Putamen (tissue), 1 donor: ENCODE measurements around the gene SHB.

Experiments
- DNase-seq: peaks from one replicate; pipeline ENCODE4 v3.0.0-alpha.2; 2016; ENCODE audit warnings: low spot score

The SHB gene

DNA sequence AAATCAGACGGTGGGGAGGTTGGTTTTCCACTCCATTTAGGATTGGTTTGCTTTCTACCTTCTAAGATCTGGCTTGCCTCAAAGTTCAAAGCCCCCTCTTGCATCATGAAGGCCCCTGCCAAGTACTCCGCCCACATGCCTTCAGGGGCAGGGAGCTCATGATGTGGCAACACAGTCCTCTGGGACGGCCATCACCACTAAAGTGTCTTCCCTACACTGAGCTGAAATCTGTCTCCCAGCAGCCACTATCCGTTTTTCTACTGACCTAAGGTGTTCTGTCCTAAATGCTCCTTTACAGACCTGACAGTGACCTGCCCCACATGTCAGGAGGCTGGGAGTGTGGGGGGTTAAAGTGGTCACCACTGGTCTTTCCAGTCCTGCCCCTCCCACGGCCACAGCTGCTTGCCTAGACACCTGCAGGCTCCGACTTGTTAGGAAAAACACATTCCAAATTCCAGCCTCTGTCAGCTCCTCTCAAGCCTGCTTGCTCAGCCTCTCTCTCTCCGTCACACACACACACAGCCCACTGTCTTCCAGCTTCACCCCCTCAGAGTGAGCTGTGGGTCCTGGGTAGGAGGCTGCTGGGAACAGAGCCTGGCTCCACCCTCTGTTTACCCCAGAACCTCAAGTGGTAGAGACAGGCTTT lies 44.9 kb downstream of the SHB start:
- peak; percentile 89 for DNase-seq

DNA sequence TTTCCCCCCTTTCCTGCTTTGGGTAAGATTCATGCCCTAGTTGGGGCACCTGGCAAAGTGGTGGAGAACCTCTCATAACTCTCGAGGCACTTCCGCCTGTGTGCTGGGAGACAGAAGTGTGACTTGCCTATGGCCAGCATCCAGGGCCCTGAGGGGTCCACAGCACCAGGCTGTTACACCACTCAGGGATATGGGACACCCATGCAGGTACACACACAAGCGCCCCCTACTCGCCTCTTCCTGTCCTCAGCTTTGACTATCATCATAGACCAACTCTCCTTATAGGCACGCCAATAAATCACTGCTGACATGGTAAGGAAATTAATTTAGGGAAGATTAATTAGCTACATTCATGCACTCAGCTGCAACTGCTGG lies 45.4 kb downstream of the SHB start:
- DNase-seq = no peak

DNA sequence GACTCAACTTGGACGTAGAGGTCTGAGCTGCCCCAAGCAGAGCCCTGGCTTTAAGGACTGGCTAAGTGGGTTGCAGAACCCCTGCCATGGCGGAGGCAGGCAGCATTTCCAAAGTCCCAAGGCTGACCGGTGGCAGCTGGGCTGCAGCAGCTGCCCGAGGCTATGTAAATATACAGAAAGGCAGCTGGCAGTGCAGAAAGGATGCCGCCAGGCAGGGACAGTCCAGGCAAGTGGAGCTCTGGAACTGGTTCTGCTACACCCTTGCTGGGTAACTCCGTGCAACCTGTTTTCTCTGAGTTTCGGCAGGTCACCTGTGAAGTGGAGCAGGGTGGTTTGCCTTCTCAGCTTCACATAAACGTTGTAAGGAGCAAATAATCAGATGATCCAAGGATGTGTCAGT lies 46.0 kb downstream of the SHB start:
- peak; percentile 75 for DNase-seq

DNA sequence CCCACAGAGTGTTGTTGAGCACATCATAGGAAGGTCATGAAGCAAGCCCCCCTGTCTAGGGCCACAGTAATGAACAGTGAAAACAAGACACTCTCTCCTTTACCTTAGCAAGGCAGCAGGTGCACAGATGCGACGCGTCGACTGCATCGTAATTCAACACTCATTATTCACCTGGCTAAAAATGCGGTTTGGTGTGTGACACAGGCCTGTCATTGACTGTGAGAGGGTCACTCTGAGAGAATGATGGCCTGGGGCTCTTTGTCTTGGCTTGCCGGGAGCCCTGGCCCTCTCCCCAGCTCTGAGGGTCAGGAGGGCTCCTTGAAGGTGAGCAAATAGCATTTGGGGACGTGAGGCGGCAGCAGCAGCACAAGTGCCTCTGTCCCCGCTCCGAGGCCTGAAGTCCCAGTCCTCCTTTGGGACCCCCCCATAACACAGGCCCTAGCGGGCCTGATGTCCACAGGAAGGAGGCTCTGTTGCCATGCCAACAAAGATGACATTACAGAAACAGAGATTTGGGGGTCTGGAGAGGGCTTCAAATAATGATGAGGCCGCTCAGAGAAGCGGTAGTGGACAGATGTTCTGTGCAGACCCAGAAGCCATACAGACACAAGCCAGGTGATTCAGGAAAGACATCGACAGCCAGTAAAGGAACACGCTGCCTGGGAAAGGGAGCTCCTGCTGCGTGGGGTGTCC lies 46.7 kb downstream of the SHB start:
- DNase-seq = no peak

DNA sequence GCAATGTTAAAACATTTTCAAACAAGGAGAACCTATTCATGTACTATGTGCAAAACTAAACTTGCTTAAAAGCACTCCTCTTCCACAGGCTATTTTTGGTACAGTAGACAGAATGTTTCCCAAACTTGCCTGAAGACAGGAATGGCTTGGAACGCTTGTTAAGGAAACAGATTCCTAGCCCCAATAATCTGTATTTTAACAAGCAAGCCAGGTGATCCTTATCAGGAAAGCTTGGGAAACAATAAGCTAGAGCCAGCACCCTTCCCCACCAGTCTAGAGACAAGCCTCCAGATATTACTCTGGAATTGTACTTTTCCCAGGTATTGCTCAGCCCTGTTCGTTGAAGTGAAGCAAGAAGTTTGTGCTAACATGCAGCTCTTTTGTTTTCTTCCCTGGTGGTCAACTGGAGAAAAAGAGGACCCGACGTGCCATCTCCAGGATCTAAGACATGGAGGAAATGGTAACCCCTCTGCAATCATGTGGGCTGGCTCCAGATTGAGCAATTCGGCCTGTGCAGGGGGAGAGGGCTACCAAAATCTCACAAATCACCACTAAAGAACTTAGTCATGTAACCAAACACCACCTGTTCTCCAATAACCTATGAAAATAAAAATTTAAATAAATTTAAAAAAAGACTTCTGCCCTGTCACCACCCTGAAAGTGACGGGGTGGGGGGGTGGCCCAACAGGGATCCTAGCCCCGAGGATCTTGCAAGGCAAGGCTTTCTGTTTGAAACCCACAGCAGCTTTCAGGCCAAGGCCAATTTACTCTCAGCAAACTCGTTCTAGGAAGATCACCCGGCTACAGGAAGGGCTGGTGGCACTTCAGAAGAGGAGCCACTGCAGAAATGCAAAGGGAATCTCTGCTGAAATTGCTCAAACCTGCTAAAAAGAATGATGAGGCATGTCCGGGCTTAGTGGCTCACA lies 48.6 kb downstream of the SHB start:
- DNase-seq = no peak

DNA sequence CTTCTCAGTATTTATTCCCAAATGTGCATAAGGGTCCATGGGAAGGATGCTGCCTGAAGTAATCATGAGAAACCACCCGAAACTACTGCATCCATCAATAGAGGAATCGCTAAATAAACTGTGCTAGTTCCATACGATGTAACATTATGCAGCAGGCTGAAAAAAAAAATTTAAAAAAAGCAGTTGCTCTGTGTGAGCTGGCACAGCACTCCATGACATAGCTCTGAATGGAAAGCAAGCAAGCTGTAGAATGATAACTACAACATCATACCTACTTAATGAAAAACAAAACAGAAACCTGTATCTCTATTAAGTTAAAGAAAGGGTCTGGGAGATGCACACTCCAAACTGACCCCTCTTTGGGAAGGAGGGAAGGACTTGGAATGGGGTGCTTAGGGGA lies 49.3 kb downstream of the SHB start:
- no peak for DNase-seq

DNA sequence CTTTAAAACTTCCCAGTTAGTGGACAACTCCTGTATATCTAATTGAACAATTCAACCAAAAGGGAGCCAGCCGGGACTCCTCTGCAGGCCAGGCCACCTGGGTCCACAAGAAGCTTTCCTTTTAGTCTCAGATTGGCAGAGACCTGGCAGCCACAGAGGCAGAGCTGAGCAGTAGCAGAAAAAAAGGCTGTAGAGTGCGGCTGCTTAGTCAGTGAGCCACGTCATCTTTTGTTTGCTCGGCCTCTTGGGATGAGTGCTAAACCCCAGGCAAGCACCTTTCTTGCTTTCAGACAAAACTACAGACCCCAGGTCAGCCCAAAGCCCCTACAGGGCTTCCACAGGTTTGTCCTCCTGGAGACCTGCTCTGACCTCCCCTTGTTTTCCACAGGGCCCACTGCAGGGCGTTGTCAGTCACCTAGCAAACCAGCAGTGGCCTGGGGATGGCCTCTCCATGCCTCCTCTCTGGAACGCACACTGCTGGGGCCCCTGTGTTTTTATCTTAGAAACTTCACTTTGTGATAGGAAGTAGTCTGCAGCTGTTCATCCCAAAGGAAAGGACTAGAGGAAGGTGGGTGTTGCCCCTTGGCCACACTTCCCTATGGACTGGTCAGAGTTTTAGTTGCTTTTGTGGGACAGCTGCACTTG lies 49.9 kb downstream of the SHB start:
- peak; percentile 65 for DNase-seq

DNA sequence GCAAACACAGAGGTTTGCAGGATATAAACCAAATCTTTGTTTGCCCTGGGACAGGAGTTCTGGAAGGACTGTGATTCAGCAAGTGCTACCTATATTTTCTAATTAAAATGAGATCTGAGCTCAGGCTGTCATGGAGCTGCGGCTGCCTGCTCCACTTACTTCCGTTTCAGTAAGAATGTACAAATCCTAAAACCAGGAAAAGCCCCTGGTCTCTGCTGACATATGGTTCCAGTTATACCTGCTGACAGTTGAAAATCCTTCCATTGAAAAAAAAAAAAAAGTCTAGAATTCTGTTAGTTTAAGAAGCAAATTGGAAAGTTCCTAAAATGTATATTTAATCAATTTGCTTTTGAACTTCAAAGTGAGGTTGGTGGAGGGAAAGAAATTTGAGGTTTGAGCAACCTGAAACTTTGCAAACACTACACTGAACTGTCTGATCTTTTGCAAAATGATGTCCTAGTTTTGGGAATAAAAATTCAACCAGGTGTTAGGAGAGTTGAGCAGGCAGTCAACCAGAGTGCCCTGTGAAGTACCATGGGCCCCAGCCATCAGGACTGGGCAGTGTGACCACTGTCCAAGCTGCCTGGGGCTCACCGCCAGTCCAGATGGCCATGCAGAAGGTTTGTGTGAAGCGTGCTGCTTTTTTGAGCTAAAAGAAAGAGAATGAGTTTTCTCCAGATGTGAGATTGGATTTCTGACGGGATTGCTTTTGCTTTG lies 50.6 kb downstream of the SHB start:
- DNase-seq = no peak

DNA sequence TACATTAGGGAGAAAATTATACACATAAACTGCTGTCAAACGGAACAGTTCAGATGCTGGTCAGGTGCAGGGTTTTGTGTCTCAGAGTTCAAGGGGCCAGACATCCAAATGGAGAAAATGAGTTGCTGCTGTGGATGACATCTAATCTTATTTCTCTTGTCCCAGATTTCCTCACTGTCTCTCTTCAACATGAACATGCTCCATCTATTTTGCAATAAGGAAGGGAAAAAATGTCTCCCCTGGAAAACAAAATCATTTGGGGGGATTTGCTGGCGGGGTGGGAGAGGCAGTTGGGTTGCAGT lies 51.2 kb downstream of the SHB start:
- no peak for DNase-seq

DNA sequence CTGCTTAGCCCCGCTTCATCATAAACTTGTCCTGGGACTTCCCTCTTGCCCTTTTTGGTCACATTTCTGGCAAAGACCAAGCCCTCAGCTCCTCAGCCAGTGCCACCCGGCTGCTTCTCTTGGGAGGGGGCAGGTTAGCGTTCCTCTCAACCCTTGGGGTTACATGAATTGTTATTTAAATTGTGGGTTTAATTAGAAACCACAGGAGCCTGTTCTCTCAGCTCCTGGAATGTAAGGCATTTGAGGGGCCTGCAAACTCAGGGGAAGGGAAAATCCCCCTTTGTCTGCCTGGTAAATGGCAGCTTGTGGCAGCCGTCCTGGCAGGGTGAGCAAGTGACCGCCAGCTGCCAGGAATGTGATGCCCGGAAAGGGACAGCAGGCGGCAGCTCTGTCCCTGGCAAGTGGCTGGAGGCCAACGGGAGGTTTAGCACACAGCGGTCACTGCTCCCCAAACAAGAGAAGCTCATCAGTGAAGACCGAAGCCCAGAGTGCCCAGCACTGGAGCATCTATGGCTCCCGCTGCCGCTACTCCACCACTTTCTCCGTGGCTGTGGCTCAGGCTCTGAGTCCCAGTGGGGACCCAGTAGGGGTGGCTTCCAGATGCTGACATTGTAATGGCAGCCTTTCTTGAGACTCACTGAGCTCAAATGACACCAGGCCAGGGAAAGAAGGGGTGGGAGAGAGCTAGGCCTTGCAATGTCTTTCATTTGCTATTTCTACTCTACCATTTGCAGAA lies 51.7 kb downstream of the SHB start:
- peak; percentile 92 for DNase-seq

DNA sequence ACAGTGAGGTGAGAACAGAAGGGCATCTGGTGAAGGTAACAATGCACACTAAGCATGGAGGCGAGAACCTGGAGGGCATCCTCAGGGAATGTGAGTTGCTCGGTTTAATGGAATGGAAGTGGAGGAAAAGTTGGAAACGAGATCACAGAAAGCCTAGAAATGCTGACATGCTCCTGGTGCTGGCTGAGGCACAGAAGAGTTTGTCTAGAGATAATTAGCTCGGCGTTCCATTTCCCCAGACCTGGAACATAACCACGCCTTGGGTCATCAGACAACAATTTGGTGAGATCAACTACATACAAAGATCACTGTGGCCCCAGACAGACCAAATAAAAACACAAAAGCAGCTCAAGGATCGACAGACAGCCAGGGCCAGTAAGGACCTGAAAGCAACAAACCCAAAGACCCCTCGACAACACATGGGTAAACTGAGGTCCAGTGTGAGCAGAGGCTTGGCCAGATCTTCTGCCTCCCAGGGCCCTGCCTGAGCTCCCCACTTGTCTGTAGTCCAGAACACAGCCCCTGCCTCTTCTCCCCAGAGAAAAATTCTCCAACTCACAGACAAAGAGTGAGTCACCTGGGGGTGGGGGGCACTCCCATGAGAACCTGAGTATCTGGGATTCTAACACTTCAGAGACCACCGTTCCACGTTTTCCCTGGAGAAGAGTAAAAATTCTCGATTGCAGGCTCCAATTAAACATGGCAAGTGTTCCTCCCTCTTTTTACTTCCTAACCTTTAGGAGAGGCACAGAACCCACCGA lies 52.5 kb downstream of the SHB start:
- DNase-seq = no peak

DNA sequence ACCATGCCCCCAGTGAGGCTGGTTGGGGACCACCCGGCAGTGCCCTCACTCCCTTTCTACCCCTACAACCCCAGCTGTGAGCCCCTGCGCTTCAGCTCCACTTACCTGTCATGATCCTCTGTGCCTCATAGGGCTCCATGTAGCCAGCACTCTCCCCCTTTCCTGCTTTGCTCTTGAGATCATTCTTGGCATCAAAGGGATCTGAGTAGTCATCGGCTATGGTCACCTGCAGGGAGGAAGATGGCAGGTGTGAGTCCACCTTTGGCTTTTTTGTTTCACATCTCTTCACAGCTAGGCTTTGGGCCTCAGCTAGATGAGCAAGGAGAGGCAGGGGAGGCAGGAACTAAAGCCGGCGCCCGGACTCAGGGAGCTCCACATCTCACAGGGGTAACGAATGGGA lies 53.1 kb downstream of the SHB start:
- DNase-seq = no peak

DNA sequence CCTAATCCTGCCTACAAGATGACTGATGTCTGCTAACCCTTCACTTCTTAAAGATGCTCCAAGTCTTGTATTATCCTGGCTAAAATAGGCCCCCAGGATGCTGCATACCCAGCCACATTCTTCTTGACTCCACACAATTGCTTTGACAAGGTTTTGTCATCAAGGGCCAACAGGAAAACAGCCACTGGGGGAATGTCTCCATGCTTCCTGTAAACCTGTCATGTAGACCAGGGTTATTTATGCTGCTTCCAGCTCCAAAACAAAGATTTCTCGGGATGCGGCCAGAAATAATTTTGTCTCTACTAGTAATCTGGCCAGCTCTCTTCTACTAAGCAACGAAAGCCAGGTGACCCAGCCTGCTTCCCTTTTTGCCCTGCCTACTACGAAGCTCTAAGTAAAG lies 53.8 kb downstream of the SHB start:
- no peak for DNase-seq

DNA sequence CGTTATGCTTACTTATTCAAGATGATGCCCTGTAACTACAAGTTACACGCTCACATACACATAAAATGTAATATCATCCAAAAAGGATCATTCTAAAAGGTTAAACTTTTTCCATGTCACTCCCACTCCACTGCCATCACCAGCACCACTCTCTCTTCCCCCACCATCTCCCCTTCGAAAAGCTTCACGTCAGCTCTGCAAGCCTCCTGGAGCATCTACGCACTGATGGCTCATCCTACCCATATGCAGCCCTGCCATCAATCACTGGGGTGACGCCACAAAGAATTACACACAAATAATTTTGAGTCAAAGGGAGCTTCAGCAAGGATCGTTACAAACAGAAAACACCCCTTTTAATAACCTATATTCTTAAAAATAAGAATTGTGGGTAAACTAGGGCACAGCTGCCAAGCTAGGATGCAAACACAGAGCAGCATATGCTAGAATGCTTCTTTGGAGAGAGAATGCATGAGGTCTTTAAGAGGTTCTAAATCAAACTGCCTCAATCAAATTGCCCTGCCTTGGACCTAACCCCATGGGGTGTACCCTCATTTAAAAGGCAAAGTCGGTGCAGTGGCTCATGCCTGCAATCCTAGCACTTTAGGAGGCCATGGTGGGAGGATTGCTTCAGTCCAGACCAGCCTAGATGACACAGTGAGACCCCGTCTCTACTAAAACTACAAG lies 56.1 kb downstream of the SHB start:
- DNase-seq = peak; percentile 80

DNA sequence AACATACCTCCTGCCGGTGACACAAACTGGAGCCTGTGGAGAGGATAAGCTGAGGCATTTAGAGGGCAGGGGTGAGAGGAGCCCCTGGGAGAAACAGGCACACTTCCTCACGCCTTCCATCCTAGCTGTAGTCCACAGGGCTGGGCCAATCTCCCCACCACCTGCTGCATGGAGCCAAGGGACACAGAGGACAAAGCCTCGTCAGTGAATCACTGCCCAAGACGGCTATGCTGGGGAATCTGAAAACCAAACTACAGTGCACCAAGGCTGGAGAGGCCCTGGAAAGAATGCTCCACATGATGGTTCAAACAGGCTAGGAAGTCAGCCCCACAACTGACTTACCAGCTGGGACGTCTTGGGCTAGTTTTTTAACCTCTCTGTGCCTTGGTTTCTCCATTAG lies 57.0 kb downstream of the SHB start:
- DNase-seq = no peak

DNA sequence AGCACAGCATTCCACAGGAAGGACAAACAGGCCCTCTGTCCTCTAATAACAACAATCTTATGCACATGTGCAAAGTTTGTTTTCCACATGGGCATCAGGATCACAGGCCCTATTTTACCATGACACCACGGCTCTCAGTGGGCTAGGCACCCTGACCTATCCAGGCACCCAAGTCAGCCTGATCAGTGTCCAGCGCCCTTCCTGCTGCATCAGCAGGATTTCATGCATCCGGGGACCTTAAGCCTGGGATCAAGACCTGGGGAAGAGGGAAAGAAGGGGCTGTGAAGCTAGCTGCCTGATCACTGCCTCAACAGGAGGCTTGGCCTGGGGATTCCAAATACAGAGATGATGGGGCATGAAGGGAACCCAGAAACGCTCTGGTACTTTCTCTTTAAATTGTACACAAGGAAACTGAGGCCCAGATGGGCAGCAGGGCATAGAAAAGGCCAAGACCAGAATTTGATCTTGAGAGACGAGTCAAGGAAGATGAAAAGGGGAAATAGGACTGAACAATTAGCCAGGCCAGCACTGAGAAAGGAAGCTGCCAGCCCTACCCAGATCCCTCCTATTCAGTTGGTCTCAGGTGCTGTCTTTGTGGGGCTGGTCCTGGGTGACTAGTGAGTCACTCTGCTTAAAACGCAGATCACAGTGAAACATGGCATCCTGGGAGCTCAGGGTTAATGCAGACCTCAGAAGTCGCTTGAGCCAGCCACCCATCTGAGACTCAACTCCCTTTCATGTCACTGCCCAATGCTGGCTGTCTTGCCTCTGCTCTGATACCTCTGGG lies 57.9 kb downstream of the SHB start:
- no peak for DNase-seq

DNA sequence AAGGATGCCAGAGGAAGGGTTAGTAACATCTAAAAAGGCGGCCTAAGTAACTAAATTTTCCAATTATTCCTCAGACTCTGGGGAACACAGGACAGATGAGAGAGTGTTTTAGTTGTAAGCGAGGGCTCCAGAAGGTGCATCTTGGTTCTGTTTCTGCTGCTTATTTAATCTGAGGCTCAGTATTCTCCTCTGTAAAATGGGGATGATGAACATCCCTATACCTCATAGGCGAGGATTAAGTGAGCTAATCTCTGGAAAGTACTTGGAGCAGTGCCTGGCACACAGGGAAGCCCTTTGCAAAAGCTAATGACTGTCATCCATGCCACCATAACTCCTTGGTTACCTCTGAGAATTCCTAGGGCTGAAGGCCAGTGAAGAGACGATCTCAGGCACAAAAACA lies 59.0 kb downstream of the SHB start:
- DNase-seq = no peak

DNA sequence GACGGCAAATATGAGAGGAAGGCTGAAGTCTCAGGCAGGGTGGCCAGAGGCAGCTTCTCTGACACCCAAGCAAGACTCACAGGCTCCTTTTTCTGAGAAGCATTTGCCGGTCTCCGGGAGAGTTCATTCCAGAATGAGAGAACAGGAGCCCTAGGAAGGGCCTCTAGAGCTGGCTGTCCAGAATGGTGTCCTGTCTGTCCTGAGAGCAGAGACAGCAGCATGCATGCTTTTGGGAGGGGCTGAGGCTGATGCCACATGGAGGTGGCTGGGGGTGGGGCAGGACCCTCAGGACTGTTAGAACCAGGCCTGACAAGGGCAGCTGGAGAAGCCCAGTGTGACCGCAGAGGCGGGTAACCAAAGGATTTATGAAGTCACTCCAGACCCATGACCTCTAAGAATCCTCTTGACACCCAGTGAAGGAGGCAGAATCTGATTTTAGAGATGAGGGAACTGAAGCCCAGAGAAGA lies 60.0 kb downstream of the SHB start:
- no peak for DNase-seq
